Measurements from ENCODE around the gene PPFIBP2. TPM values are rescaled to one million over a fixed set of nuclear protein-coding genes. Genes with fewer than 3 reads are reported as not detected.
"Not testable (repeated sequence)": the region's sequence is repeated elsewhere in the genome, so short reads cannot be mapped to it uniquely, and the experiment has no call there.

PPFIBP2 gene
- total RNA-seq, 1 experiment from 2014 or later = 2.2 TPM

- DNase-seq (ENCODE audit: low read depth) = no peak
Observed at GRCh38 chr11:7499081-7499480, 14.7 kb upstream of the PPFIBP2 start.

- no peak for DNase-seq (ENCODE audit: low read depth)
Observed at GRCh38 chr11:7500251-7500650, 13.5 kb upstream of the PPFIBP2 start.

GRCh38 chr11:7501251-7501650 lies 12.5 kb upstream of the PPFIBP2 start:
- no peak for DNase-seq (ENCODE audit: low read depth)

- DNase-seq (ENCODE audit: low read depth) = no peak
Observed at GRCh38 chr11:7501894-7502293, 11.9 kb upstream of the PPFIBP2 start.

- no peak for DNase-seq (ENCODE audit: low read depth)
Observed at GRCh38 chr11:7506243-7506642, 7.6 kb upstream of the PPFIBP2 start.

GRCh38 chr11:7508087-7508486 lies 5.7 kb upstream of the PPFIBP2 start:
- DNase-seq (ENCODE audit: low read depth) = no peak

GRCh38 chr11:7509966-7510365 lies 3.8 kb upstream of the PPFIBP2 start:
- no peak for DNase-seq (ENCODE audit: low read depth)

- DNase-seq (ENCODE audit: low read depth) = no peak
Observed at GRCh38 chr11:7511401-7511800, 2.4 kb upstream of the PPFIBP2 start.

GRCh38 chr11:7512525-7513233 lies 1.1 kb upstream of the PPFIBP2 start:
- DNase-seq (ENCODE audit: low read depth) = peak; percentile 18

- peak; percentile 17 for DNase-seq (ENCODE audit: low read depth)
Observed at GRCh38 chr11:7514099-7514591, 346 bp downstream of the PPFIBP2 start.

GRCh38 chr11:7515447-7515886 lies 1.7 kb downstream of the PPFIBP2 start:
- DNase-seq (ENCODE audit: low read depth) = no peak

- DNase-seq (ENCODE audit: low read depth) = no peak
Observed at GRCh38 chr11:7516475-7516874, 2.7 kb downstream of the PPFIBP2 start.

- not testable (repeated sequence) for DNase-seq (ENCODE audit: low read depth)
Observed at GRCh38 chr11:7517743-7518142, 3.9 kb downstream of the PPFIBP2 start.

- no peak for DNase-seq (ENCODE audit: low read depth)
Observed at GRCh38 chr11:7518811-7519562, 5.2 kb downstream of the PPFIBP2 start.

- no peak for DNase-seq (ENCODE audit: low read depth)
Observed at GRCh38 chr11:7520011-7520942, 6.5 kb downstream of the PPFIBP2 start.

- DNase-seq (ENCODE audit: low read depth) = no peak
Observed at GRCh38 chr11:7520981-7521487, 7.2 kb downstream of the PPFIBP2 start.

- DNase-seq (ENCODE audit: low read depth) = no peak
Observed at GRCh38 chr11:7522121-7522520, 8.3 kb downstream of the PPFIBP2 start.

- no peak for DNase-seq (ENCODE audit: low read depth)
Observed at GRCh38 chr11:7522546-7522945, 8.7 kb downstream of the PPFIBP2 start.

- no peak for DNase-seq (ENCODE audit: low read depth)
Observed at GRCh38 chr11:7523416-7524210, 9.8 kb downstream of the PPFIBP2 start.

- peak; percentile 27 for DNase-seq (ENCODE audit: low read depth)
Observed at GRCh38 chr11:7524462-7525235, 10.8 kb downstream of the PPFIBP2 start.
